Stimulated activated memory B cell treated with anti-CD40 and anti-IgM and Interleukin-4, amounts not matched to agents 10 μg/mL and 1 μg/mL and 100 μg/mL, for 72 hours (primary cell): ENCODE measurements around the gene NAALADL2.

Experiments used
- ATAC-seq: fragments of 150-1000 bp; cut with Tn5 transposase; 2 replicates; pipeline ENCODE4 v1.10.0; 2021
- H3K27ac Mint-ChIP-seq: one replicate; pipeline ENCODE4 v1.8.0; 2022; ENCODE audit warnings: mild to moderate bottlenecking, mixed read lengths
- H3K27me3 Mint-ChIP-seq: one replicate; pipeline ENCODE4 v1.8.0; 2022; ENCODE audit warnings: mixed read lengths
- H3K36me3 Mint-ChIP-seq: one replicate; pipeline ENCODE4 v1.8.0; 2022; ENCODE audit warnings: mixed read lengths
- H3K4me1 Mint-ChIP-seq: one replicate; pipeline ENCODE4 v1.8.0; 2022; ENCODE audit warnings: mixed read lengths
- H3K4me3 Mint-ChIP-seq: one replicate; pipeline ENCODE4 v1.8.0; 2022; ENCODE audit warnings: mild to moderate bottlenecking, moderate library complexity, mixed read lengths
- H3K9me3 Mint-ChIP-seq: one replicate; pipeline ENCODE4 v1.8.0; 2022; ENCODE audit warnings: mixed read lengths

Gene NAALADL2

GRCh38 chr3:175659670-175660350 is 800.7 kb downstream of the NAALADL2 start:
- no peak overlapping the region for H3K27ac Mint-ChIP-seq
- ATAC-seq = no peak
- H3K27me3 Mint-ChIP-seq = no peaks in the 10 kb centered on the region
- H3K9me3 Mint-ChIP-seq = peaks cover 2% of the 10 kb centered on the region
- H3K4me1 Mint-ChIP-seq = no peaks in the 10 kb centered on the region
- H3K36me3 Mint-ChIP-seq = no peaks in the 10 kb centered on the region
- H3K4me3 Mint-ChIP-seq = no peak overlapping the region

DNA sequence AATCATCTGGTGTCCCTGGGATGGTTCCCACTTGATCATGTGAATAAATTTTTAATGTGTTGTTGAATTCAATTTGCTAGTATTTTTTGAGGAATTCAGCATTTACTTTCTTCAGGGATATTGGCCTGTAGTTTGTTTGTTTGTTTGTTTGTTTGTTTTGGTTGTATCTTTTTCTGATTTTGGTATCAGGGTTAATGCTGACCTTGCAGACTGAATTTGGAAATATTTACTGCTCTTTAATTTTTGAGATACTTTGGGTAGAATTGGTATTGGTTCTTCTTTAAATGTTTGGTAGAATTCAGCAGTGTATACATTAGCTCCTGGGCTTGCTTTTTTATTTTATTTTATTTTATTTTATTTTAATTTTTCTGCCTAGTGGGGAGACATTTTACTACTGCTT is 803.7 kb downstream of the NAALADL2 start:
- Mint-ChIP-seq H3K9me3 (peaks cover 2% of the 10 kb centered on the region), H3K27me3 (no peaks in the 10 kb centered on the region), H3K4me1 (no peaks in the 10 kb centered on the region), H3K36me3 (no peaks in the 10 kb centered on the region), H3K27ac (no peak overlapping the region), H3K4me3 (no peak overlapping the region)
- ATAC-seq = no peak

DNA sequence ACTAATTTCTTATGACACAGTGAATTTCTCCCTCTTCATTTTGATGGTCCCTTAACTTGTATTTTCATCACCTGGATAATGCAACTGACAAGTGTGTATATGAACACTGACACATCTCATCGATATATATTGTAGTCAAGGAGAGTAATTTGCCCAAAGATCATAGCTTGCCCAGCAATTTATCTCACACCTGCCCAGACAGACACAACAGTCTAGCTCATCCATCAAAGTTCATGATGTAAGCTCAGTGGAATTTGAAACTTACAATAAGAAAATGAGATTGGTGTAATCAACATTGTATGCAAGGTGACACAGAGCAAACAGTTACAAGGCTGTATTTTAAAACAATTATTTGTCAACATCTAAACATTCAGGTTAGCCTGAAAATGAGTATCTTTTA is 805.8 kb downstream of the NAALADL2 start:
- Mint-ChIP-seq H3K9me3 (peaks cover 2% of the 10 kb centered on the region), H3K4me3 (no peak overlapping the region), H3K36me3 (no peaks in the 10 kb centered on the region), H3K4me1 (no peaks in the 10 kb centered on the region), H3K27me3 (no peaks in the 10 kb centered on the region), H3K27ac (no peak overlapping the region)
- ATAC-seq = no peak

- Mint-ChIP-seq H3K4me3 (no peak overlapping the region), H3K27me3 (no peaks in the 10 kb centered on the region), H3K9me3 (no peaks in the 10 kb centered on the region), H3K27ac (no peak overlapping the region), H3K4me1 (no peaks in the 10 kb centered on the region), H3K36me3 (no peaks in the 10 kb centered on the region)
- ATAC-seq = no peak
Observed at GRCh38 chr3:175668300-175668699, 809.2 kb downstream of the NAALADL2 start.

DNA sequence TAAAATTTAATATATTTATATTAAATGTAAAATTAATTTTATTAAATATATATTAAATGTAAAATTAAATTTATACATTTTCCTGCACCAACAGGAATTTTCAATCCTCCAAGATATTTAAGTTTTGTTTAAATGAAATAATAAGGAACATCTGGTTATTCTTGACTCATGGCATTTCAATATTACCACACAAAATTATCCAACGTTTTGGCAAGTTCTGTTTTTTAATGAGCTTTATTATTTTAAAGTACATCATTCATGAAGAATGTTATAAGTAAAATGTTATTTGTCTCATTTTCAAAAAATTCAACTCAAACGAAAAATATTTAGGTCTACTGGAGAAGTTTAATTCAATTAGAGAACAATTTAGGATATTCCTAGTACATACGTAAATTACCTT is 811.4 kb downstream of the NAALADL2 start:
- Mint-ChIP-seq H3K36me3 (no peaks in the 10 kb centered on the region), H3K27ac (no peak overlapping the region), H3K9me3 (no peaks in the 10 kb centered on the region), H3K4me3 (no peak overlapping the region), H3K4me1 (no peaks in the 10 kb centered on the region), H3K27me3 (no peaks in the 10 kb centered on the region)
- ATAC-seq = no peak

- Mint-ChIP-seq H3K27me3 (no peaks in the 10 kb centered on the region), H3K9me3 (no peaks in the 10 kb centered on the region), H3K4me3 (no peak overlapping the region), H3K36me3 (no peaks in the 10 kb centered on the region), H3K27ac (no peak overlapping the region), H3K4me1 (no peaks in the 10 kb centered on the region)
- ATAC-seq = no peak
Observed at GRCh38 chr3:175672119-175672689, 813.1 kb downstream of the NAALADL2 start.

DNA sequence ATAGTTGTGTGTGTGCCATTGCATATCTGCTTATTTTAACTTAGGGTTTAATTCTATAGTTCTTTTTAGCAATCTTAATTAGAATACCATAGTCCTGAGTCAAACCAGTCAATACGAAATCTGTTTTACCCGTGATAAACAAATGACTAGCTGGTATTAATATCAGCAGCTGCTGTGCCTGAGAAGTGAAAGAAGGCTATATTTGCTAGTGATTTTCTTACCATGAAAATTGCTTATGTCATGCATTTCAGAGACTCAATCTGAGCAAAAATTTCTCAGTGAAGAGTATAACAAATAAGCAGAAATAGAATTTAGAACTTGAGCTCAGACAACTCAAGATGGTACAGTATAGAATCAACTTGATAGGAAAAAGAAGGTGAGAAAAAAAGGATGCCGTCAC is 820.4 kb downstream of the NAALADL2 start:
- Mint-ChIP-seq H3K27ac (no peak overlapping the region), H3K9me3 (no peaks in the 10 kb centered on the region), H3K4me3 (no peak overlapping the region), H3K4me1 (no peaks in the 10 kb centered on the region), H3K27me3 (no peaks in the 10 kb centered on the region), H3K36me3 (no peaks in the 10 kb centered on the region)
- ATAC-seq = no peak

DNA sequence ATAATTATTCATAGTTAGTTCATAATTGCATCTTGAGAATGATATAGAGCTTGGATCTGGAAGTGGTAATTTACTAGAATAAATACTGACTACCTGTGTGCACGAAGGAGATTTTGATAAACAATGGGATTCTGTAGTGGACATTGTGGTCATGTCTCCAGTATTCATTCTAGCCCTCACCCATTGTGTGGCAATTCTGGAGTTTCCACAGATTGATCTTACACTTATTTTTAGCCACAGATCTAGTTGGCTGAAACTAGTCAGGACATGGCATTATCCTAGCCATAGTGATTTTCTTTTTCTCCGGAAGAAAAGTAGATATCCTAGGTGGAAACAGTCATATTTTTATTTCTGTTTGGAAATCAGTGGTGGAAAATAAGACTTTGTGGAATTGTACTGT is 833.1 kb downstream of the NAALADL2 start:
- Mint-ChIP-seq H3K27me3 (no peaks in the 10 kb centered on the region), H3K4me3 (no peak overlapping the region), H3K9me3 (no peaks in the 10 kb centered on the region), H3K4me1 (no peaks in the 10 kb centered on the region), H3K36me3 (no peaks in the 10 kb centered on the region), H3K27ac (no peak overlapping the region)
- no peak for ATAC-seq

- no peak for ATAC-seq
- H3K9me3 Mint-ChIP-seq = no peaks in the 10 kb centered on the region
- H3K27me3 Mint-ChIP-seq = no peaks in the 10 kb centered on the region
- no peaks in the 10 kb centered on the region for H3K4me1 Mint-ChIP-seq
- H3K27ac Mint-ChIP-seq = no peak overlapping the region
- no peaks in the 10 kb centered on the region for H3K36me3 Mint-ChIP-seq
- no peak overlapping the region for H3K4me3 Mint-ChIP-seq
Observed at GRCh38 chr3:175695251-175695650, 836.1 kb downstream of the NAALADL2 start.

- Mint-ChIP-seq H3K4me3 (no peak overlapping the region), H3K4me1 (no peaks in the 10 kb centered on the region), H3K36me3 (no peaks in the 10 kb centered on the region), H3K27me3 (no peaks in the 10 kb centered on the region), H3K9me3 (no peaks in the 10 kb centered on the region), H3K27ac (no peak overlapping the region)
- ATAC-seq = no peak
Observed at GRCh38 chr3:175702956-175703355, 843.8 kb downstream of the NAALADL2 start.

GRCh38 chr3:175704366-175705055 is 845.4 kb downstream of the NAALADL2 start:
- Mint-ChIP-seq H3K27me3 (no peaks in the 10 kb centered on the region), H3K36me3 (no peaks in the 10 kb centered on the region), H3K9me3 (no peaks in the 10 kb centered on the region), H3K4me1 (no peaks in the 10 kb centered on the region), H3K4me3 (no peak overlapping the region), H3K27ac (no peak overlapping the region)
- no peak for ATAC-seq

- Mint-ChIP-seq H3K27me3 (no peaks in the 10 kb centered on the region), H3K9me3 (no peaks in the 10 kb centered on the region), H3K27ac (no peak overlapping the region), H3K4me1 (no peaks in the 10 kb centered on the region), H3K36me3 (no peaks in the 10 kb centered on the region), H3K4me3 (no peak overlapping the region)
- ATAC-seq = no peak
Observed at GRCh38 chr3:175713268-175713667, 854.1 kb downstream of the NAALADL2 start.

GRCh38 chr3:175716446-175716845 is 857.3 kb downstream of the NAALADL2 start:
- Mint-ChIP-seq H3K27me3 (no peaks in the 10 kb centered on the region), H3K36me3 (no peaks in the 10 kb centered on the region), H3K4me3 (no peak overlapping the region), H3K9me3 (no peaks in the 10 kb centered on the region), H3K27ac (no peak overlapping the region), H3K4me1 (no peaks in the 10 kb centered on the region)
- no peak for ATAC-seq

GRCh38 chr3:175726228-175726627 is 867.1 kb downstream of the NAALADL2 start:
- H3K27me3 Mint-ChIP-seq = no peaks in the 10 kb centered on the region
- no peaks in the 10 kb centered on the region for H3K4me1 Mint-ChIP-seq
- no peaks in the 10 kb centered on the region for H3K36me3 Mint-ChIP-seq
- no peaks in the 10 kb centered on the region for H3K9me3 Mint-ChIP-seq
- ATAC-seq = no peak
- no peak overlapping the region for H3K4me3 Mint-ChIP-seq
- no peak overlapping the region for H3K27ac Mint-ChIP-seq

- ATAC-seq = no peak
- Mint-ChIP-seq H3K4me1 (no peaks in the 10 kb centered on the region), H3K36me3 (no peaks in the 10 kb centered on the region), H3K4me3 (no peak overlapping the region), H3K27me3 (no peaks in the 10 kb centered on the region), H3K9me3 (no peaks in the 10 kb centered on the region), H3K27ac (no peak overlapping the region)
Observed at GRCh38 chr3:175728566-175728965, 869.4 kb downstream of the NAALADL2 start.

GRCh38 chr3:175729466-175729865 is 870.3 kb downstream of the NAALADL2 start:
- no peaks in the 10 kb centered on the region for H3K27me3 Mint-ChIP-seq
- no peaks in the 10 kb centered on the region for H3K36me3 Mint-ChIP-seq
- no peaks in the 10 kb centered on the region for H3K4me1 Mint-ChIP-seq
- H3K27ac Mint-ChIP-seq = no peak overlapping the region
- no peaks in the 10 kb centered on the region for H3K9me3 Mint-ChIP-seq
- H3K4me3 Mint-ChIP-seq = no peak overlapping the region
- no peak for ATAC-seq
